Measurements from ENCODE around the gene POU6F1. TPM values are rescaled to one million over a fixed set of nuclear protein-coding genes. Genes with fewer than 3 reads are reported as not detected.

Gene POU6F1
- total RNA-seq, 1 experiment from 2014 or later = 13.3 TPM

GRCh38 chr12:51244269-51244668, 26.4 kb upstream of the POU6F1 start:
- WGBS (ENCODE audit: extremely low coverage, insufficient read length, low lambda C conversion rate) = no CpG with 5 or more reads among the region's 4 CpGs
- H3K27me3 ChIP-seq (ENCODE audit: insufficient read depth, low read length) = no peaks in the 10 kb centered on the region
- no peak overlapping the region for H4K5ac ChIP-seq (ENCODE audit: insufficient read length, low read depth, low read length)
- no peaks in the 10 kb centered on the region for H4K20me1 ChIP-seq (ENCODE audit: control insufficient read depth, insufficient read depth, insufficient read length)
- H3K9ac ChIP-seq (ENCODE audit: extremely low read depth, insufficient read length, low read length) = no peak overlapping the region
- no peak overlapping the region for H2AFZ ChIP-seq (ENCODE audit: low read length)
- no peak overlapping the region for H2BK15ac ChIP-seq (ENCODE audit: low read depth, low read length)
- no peak overlapping the region for H3K4me2 ChIP-seq (ENCODE audit: insufficient read depth, insufficient read length, low read length)
- no peak overlapping the region for H2BK5ac ChIP-seq (ENCODE audit: insufficient read length, low read length)
- no peak overlapping the region for H2BK20ac ChIP-seq (ENCODE audit: low read depth, low read length, poor library complexity, severe bottlenecking)
- no peaks in the 10 kb centered on the region for H3K23me2 ChIP-seq (ENCODE audit: insufficient read length, low read depth, low read length, poor library complexity, severe bottlenecking)
- no peak for TF ChIP-seq CTCF (conservative IDR thresholded peaks at IDR 0.05)
- no peak overlapping the region for H4K91ac ChIP-seq (ENCODE audit: insufficient read length, low read depth, low read length)
- no peak overlapping the region for H3K23ac ChIP-seq (ENCODE audit: insufficient read length, low read depth, low read length)
- Mint-ChIP-seq H3K9me3 (no peaks in the 10 kb centered on the region), H3K27me3 (ENCODE audit: low read depth) (no peaks in the 10 kb centered on the region), H3K27ac (no peak overlapping the region; a peak in 1 of 7 replicates), H3K4me3 (no peak overlapping the region), H3K36me3 (ENCODE audit: insufficient read depth in 1 of 3, low read depth in 3 of 3) (peaks cover 31 to 54% (median 37%) of the 10 kb centered on the region in 3 experiments), H3K4me1 (peaks cover 32 to 33% of the 10 kb centered on the region in 2 experiments)
- peaks cover 7% of the 10 kb centered on the region; the same call in 1 of the 2 replicates for H3K4me1 ChIP-seq (ENCODE audit: insufficient read depth, low read length)
- H3T11ph ChIP-seq (ENCODE audit: low read length) = no peak overlapping the region
- no peak overlapping the region for H2BK120ac ChIP-seq (ENCODE audit: low read depth, low read length, poor library complexity, severe bottlenecking)
- H2AK5ac ChIP-seq (ENCODE audit: insufficient read length, low read length) = no peak overlapping the region
- no peaks in the 10 kb centered on the region for H3K79me1 ChIP-seq (ENCODE audit: insufficient read depth, low read depth, low read length, poor library complexity, severe bottlenecking)
- H4K8ac ChIP-seq (replicated peaks; ENCODE audit: insufficient read length, low read depth, low read length) = no peak overlapping the region
- H3K79me2 ChIP-seq (ENCODE audit: insufficient read depth, low read length) = peaks cover 2% of the 10 kb centered on the region; the same call in 1 of the 2 replicates
- H3K56ac ChIP-seq (ENCODE audit: insufficient read length, low read depth, low read length) = no peak overlapping the region
- no peak overlapping the region for H3K4ac ChIP-seq (ENCODE audit: low read depth, low read length)
- H3K18ac ChIP-seq (ENCODE audit: insufficient read length, low read depth, low read length) = no peak overlapping the region
- H2BK12ac ChIP-seq (ENCODE audit: insufficient read length, low read depth, low read length) = no peak overlapping the region
- H3K14ac ChIP-seq (ENCODE audit: insufficient read depth, low read length) = no peak overlapping the region
- no peaks in the 10 kb centered on the region for H3K9me3 ChIP-seq (ENCODE audit: control insufficient read depth, low read depth, low read length)
- H3K27ac ChIP-seq (ENCODE audit: insufficient read length, low read depth, low read length) = no peak overlapping the region
- DNase-seq = no peak

Data from H9 (cell line).